Stimulated activated naive B cell treated with anti-CD40 and anti-IgM and Interleukin-4, amounts not matched to agents 10 μg/mL and 1 μg/mL and 100 μg/mL, for 72 hours (primary cell): Measurements from ENCODE around the gene REEP6.
"Not testable (repeated sequence)": the region's sequence is repeated elsewhere in the genome, so short reads cannot be mapped to it uniquely, and the experiment has no call there.

Experiments used
- ATAC-seq, 2 donors: fragments of 150-1000 bp; cut with Tn5 transposase; replicated peaks; 2 replicates each; pipeline ENCODE4 v1.10.0; 2021; ENCODE audit warnings: moderate library complexity in 1 of 2
- DNase-seq: peaks from one replicate; pipeline ENCODE4 v3.0.0; 2021
- H3K27ac Mint-ChIP-seq: one replicate; pipeline ENCODE4 v1.8.0; 2022; ENCODE audit warnings: mild to moderate bottlenecking, mixed read lengths
- H3K27me3 Mint-ChIP-seq, 2 donors: one replicate each; pipeline ENCODE4 v1.8.0; 2022; ENCODE audit warnings: mixed read lengths in 2 of 2
- H3K36me3 Mint-ChIP-seq, 2 donors: one replicate each; pipeline ENCODE4 v1.8.0; 2022; ENCODE audit warnings: mixed read lengths in 2 of 2, mild to moderate bottlenecking in 1 of 2
- H3K4me1 Mint-ChIP-seq, 2 donors: one replicate each; pipeline ENCODE4 v1.8.0; 2022; ENCODE audit warnings: mixed read lengths in 2 of 2, mild to moderate bottlenecking in 1 of 2
- H3K4me3 Mint-ChIP-seq, 2 donors: one replicate each; pipeline ENCODE4 v1.8.0; 2022; ENCODE audit warnings: mild to moderate bottlenecking in 2 of 2, mixed read lengths in 2 of 2, moderate library complexity in 1 of 2
- H3K9me3 Mint-ChIP-seq, 2 donors: one replicate each; pipeline ENCODE4 v1.8.0; 2022; ENCODE audit warnings: mixed read lengths in 2 of 2, mild to moderate bottlenecking in 1 of 2

The REEP6 gene

DNA sequence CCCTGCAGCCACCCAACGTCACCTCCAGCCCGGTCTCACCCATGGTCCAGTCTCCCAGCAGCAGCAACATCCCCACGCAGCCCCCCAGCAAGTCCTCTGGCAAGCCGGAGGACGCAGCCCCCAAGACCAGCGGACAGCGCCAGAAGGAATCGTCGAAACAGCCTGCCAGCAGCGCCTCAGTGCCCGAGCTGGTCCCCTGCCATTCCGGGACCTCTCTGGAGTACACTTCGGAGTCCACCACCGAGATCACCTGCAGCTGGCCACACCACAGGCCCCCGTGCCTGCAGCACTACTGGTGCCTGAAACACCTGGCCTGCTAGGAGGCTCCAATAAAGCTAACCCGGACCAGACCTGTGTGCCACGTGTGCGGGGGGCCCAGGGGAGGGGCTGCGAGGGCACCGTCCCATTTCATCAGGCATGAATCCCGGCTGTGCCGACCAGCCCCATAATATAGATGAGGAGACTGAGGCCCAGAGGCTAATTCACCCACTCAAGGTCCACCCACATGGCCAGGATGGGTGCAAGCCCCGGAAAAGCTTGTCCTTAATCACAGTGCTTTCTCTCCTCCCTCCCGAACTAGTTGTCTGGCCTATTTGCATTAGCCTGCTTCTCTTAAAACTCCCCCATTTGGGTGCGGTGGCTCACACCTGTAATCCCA is 6.7 kb downstream of the REEP6 start:
- no peak overlapping the region for H3K27ac Mint-ChIP-seq
- DNase-seq (no peak), ATAC-seq (no peak)
- H3K4me3 Mint-ChIP-seq = no peak overlapping the region
- H3K36me3 Mint-ChIP-seq = no peaks in the 10 kb centered on the region
- peaks cover 18 to 23% of the 10 kb centered on the region in 2 donors for H3K27me3 Mint-ChIP-seq
- peaks cover 2% of the 10 kb centered on the region in 2 donors for H3K4me1 Mint-ChIP-seq
- no peaks in the 10 kb centered on the region for H3K9me3 Mint-ChIP-seq

DNA sequence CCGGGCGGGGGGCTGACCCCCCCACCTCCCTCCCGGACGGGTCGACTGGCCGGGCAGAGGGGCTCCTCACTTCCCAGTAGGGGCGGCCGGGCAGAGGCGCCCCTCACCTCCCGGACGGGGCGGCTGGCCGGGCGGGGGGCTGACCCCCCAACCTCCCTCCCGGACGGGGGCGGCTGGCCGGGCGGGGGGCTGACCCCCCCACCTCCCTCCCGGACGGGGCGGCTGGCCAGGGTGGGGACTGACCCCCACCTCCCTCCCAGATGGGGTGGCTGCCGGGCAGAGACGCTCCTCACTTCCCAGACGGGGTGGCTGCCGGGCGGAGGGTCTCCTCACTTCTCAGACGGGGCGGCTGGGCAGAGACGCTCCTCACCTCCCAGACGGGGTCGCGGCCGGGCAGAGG is 8.2 kb downstream of the REEP6 start:
- not testable (repeated sequence) for ATAC-seq, H3K27ac Mint-ChIP-seq, H3K36me3 Mint-ChIP-seq, H3K9me3 Mint-ChIP-seq, H3K4me3 Mint-ChIP-seq, DNase-seq
- Mint-ChIP-seq H3K4me1 (peaks cover 2 to 13% of the 10 kb centered on the region in 2 donors), H3K27me3 (peaks cover 30 to 34% of the 10 kb centered on the region in 2 donors)

DNA sequence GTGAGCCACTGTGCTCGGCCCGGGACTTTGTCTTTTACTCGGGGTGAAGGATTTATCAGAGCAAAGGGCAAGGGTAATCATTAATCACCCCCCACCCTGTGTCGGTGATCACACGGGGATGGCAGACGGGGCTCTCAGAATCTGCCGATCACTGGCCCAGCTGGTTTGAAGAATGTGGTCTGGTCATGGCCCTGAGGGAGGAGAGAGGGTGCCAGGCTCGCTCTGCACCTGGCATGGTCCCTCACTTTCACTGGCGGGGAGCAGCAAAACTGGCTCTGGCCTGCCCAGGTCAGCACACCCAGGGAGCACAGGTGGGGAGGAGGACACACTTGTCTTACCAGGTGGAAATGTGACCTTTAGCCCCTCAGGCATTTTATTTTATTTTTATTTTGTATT is 10.2 kb downstream of the REEP6 start:
- Mint-ChIP-seq H3K9me3 (peaks cover 2 to 3% of the 10 kb centered on the region in 2 donors), H3K4me1 (peaks cover 3 to 13% of the 10 kb centered on the region in 2 donors), H3K27me3 (peaks cover 47 to 50% of the 10 kb centered on the region in 2 donors), H3K27ac (no peak overlapping the region), H3K4me3 (no peak overlapping the region), H3K36me3 (no peaks in the 10 kb centered on the region)
- ATAC-seq = no peak
- no peak for DNase-seq

DNA sequence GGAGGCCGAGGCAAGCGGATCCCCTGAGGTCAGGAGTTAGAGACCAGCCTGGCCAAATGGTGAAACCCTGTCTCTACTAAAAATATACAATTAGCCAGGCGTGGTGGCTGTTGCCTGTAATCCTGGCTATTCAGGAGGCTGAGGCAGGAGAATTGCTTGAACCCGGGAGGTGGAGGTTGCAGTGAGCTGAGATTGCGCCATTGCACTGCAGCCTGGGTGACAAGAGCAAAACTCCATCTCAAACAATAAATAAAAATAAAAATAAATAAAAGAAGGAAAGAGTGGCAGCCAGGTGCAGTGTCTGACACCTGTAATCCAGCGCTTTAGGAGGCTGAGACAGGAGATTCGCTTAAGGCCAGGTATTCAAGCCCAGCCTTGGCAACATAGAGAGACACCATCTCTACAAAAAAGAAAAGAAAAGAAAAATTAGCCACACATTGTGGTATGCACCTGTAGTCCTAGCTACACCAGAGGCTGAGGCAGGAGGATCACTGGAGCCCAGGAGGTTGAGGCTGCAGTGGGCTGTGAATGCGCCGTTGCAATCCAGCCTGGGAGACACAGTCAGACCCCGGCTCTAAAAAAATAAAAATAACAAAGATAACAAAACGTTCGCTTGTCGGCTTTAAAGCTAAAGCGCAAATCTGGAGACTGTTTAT is 11.6 kb downstream of the REEP6 start:
- Mint-ChIP-seq H3K27me3 (peaks cover 43 to 53% of the 10 kb centered on the region in 2 donors), H3K4me3 (no peak overlapping the region), H3K4me1 (peaks cover 7 to 14% of the 10 kb centered on the region in 2 donors), H3K36me3 (peaks cover under 1 to 2% of the 10 kb centered on the region in 2 donors), H3K9me3 (peaks cover 4 to 5% of the 10 kb centered on the region in 2 donors), H3K27ac (no peak overlapping the region)
- no peak for ATAC-seq
- no peak for DNase-seq

DNA sequence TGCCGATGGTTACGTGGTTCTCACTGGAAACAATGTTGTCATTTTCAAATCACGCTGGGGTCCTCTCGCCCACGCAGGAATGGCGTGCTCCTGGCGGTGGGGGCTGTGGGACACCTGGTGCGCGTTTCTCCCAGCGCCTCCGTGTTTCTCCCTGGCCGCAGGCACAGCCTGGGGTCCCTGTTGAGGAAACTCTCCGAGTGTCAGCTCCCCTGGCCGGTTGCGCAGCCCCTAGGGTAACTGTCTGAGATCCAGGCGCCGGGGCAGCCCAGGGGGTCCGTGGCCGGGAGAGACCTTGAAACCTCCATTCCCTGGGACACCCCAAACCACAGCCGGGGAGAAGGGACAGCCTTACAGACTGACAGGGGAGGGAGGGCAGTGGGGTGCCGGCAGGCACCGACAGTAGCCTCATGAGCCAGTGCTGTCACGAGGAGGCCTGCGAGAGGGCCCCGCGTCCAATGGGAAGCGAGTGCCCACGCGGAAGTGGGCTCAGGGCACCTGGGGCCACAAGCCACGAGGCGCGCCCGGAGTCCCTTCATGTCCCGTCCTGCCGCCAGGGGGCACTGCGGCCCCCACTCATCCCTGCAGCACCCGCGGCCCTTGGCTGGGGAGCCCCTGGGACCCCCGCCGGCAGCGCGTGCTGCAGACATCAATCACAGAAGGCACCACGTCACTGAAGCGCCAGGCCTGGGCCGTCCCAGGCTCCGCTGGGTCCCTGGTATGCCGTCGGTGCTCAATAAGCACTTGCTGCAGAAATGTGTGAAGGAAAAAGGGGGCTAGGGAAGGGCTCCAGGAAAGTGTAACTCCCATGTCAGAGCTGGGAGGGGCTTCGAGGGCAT is 12.3 kb downstream of the REEP6 start:
- peak; percentile 42 for DNase-seq
- Mint-ChIP-seq H3K4me1 (peaks cover 12 to 21% of the 10 kb centered on the region in 2 donors), H3K27ac (no peak overlapping the region), H3K36me3 (peaks cover 4 to 5% of the 10 kb centered on the region in 2 donors), H3K4me3 (peak overlapping the region in 1 of 2 donors; percentile 25), H3K27me3 (peaks cover 45 to 55% of the 10 kb centered on the region in 2 donors), H3K9me3 (peaks cover 4 to 7% of the 10 kb centered on the region in 2 donors)
- peak; percentile 27 to 30 for ATAC-seq

DNA sequence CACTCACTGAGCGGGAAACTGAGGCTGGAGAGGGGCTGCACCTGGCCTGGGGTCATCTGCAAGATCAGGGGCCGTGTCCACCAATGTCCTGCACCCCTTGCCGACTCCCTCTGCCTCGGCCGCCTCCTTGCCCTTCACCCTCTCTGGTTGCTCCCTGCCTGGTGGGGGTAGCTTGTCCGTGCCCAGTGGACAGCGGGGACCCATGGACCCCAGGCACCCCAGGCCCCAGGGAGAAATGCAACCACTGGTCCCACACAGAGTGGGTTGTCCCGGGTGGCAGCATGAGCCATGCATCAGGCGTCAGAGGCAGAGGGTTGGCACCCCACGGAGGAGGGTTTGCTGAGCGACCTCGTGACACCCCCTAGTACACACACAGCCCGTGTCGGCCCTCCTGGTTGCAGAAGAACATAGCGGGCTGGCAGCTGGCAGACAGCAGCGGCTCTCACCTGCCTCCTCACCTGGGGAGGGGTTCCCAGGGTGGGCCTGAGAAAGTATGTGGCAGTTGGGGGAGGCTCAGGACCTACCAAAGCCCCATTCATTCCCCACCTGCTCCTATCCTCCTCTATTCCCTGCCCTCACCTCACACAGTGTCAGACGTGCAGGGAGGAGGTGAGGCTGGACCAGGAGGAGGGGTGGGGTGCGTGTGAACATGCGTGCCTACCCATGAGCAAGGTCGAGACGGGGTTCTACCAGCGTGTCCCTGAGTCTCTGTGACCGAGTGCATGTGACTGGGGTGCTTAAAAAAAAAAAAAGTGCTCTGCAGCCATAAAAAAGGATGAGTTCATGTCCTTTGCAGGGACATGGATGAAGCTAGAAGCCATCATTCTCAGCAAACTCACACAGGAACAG is 13.2 kb downstream of the REEP6 start:
- Mint-ChIP-seq H3K4me1 (peaks cover 12 to 21% of the 10 kb centered on the region in 2 donors), H3K4me3 (no peak overlapping the region), H3K36me3 (peaks cover 4 to 5% of the 10 kb centered on the region in 2 donors), H3K27me3 (peaks cover 45 to 63% of the 10 kb centered on the region in 2 donors), H3K9me3 (peaks cover 4 to 7% of the 10 kb centered on the region in 2 donors), H3K27ac (no peak overlapping the region)
- DNase-seq (no peak), ATAC-seq (no peak)

DNA sequence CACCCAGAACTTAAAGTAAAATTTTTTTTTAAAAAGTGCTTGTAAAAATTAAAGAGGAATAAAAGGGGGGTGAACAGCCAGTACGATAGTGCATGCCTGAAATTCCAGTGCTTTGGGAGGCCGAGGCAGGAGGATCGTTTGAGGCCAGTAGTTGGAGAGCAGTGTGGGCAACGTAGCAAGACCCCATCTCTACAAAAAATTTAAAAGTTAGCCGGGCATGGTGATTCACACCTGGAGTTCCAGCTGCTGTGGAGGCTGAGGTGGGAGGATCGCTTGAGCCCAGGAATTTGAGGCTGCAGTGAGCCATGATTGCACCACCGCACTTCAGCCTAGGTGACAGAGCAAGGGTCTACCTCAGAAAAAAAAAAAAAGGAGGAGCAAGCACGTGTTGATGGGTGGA is 14.0 kb downstream of the REEP6 start:
- no peak for ATAC-seq
- no peak for DNase-seq
- H3K4me1 Mint-ChIP-seq = peaks cover 12 to 21% of the 10 kb centered on the region in 2 donors
- no peak overlapping the region for H3K27ac Mint-ChIP-seq
- peaks cover 50 to 72% of the 10 kb centered on the region in 2 donors for H3K27me3 Mint-ChIP-seq
- H3K36me3 Mint-ChIP-seq = peaks cover 4 to 5% of the 10 kb centered on the region in 2 donors
- H3K9me3 Mint-ChIP-seq = peaks cover 4 to 7% of the 10 kb centered on the region in 2 donors
- no peak overlapping the region for H3K4me3 Mint-ChIP-seq

DNA sequence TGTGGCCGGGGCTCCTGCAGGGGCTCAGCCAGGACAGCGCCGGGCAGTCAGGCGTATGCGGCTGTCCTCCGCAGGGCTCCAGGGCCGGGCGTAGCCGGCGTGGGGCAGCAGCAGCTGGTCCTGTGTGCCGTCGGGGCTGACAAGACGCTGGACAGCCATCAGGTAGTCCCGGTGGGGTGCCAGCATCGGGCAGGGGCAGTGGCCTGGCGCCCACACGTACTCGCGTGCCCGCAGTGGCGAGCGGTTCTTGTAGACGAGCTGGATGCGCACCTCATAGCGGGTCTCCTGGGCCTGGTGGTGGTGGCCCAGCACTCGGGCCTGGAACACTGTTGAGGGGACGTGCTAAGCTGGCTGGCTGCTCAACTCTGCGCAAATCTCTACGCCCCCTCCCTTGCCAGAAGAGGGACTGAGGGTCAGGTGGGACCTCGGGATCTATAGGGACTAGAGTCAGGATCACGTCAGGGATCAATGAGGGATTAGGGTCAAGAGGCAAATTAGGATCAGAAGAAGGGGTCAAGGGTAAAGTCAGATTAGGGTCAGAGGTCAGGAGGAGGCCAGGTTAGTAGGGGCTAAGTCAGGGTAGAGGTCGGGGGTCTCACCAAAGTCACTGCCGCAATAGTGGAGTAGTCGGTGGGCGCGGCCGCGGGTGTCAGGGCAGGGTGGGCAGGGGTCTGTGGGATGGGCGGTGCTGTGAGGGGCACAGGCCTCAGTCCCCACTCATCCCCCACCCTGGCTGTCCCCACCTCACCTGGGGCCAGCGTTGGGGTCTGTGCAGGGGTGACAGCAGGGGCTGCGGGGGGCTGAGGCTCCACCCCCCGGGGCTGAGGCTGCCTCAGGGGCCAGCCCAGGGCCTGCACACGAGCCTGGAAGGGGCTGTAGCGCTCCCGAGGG is 15.3 kb downstream of the REEP6 start:
- no peak for DNase-seq
- peaks cover 4 to 7% of the 10 kb centered on the region in 2 donors for H3K9me3 Mint-ChIP-seq
- no peak overlapping the region for H3K4me3 Mint-ChIP-seq
- peak overlapping the region; percentile 0 for H3K27ac Mint-ChIP-seq
- H3K4me1 Mint-ChIP-seq = peaks cover 12 to 21% of the 10 kb centered on the region in 2 donors
- peaks cover 4 to 5% of the 10 kb centered on the region in 2 donors for H3K36me3 Mint-ChIP-seq
- peaks cover 56 to 84% of the 10 kb centered on the region in 2 donors for H3K27me3 Mint-ChIP-seq
- no peak for ATAC-seq

DNA sequence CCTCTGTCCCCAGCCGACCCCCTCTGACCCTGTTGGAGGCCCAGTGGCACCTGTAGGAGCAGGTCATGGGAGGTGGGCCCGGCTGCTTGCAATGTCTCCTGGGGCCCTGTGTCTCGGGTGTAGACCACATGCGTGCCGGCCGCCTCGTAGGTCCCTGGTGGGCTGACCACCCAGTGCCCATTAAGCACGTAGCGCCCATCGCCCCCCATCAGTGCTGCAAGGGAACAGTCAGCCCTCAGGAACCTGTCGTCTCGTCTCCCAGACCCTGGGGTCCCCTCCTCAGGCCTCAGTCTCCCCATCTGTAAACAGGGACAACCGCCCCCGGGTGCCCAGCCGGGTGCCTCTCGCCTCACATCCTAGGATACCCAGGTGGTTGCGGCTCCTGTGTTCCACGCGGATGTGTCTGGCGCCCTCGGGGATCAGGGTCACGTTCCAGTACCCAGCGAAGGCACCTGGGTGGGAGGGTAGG is 16.2 kb downstream of the REEP6 start:
- Mint-ChIP-seq H3K4me3 (no peak overlapping the region), H3K4me1 (peaks cover 12 to 21% of the 10 kb centered on the region in 2 donors), H3K27ac (peak overlapping the region; percentile 89), H3K36me3 (peaks cover 4 to 5% of the 10 kb centered on the region in 2 donors), H3K9me3 (peaks cover 4 to 7% of the 10 kb centered on the region in 2 donors), H3K27me3 (peaks cover 61 to 94% of the 10 kb centered on the region in 2 donors)
- ATAC-seq (no peak), DNase-seq (no peak)

DNA sequence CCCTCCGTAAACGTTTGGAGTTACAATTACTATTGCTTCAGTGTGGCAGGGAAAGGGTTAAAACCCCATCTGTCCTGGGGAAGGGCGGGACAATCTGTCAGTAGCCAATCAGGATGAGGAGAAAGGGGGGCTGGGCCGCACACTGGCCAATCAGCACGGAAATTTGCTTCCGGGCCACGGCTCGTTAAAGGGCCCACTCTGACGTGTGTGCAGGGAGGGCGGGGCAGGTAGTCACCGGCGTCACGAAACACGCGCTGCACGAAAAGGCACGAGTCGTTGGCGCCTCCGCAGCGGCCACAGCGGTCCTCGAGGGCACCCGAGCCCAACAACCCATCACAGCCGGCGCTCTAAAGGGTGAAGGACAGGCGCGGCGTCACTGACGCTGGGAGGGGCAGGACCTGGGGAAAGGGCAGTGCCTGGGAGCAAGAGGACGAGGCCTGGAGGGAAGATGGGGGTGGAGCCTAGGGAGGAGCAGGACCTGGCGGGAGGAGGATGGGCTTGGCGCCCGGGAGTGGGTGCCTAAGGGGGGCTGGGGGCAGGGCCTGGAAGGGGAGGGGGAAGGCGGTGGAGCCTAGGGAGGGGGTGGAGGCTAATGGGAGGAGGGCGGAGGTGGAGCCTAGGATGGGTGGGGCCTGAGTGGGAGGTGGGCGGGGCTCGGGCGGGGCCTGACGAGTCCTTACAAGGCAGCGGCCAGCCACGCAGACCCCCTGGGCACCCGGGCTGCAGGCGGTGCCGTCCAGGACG is 17.0 kb downstream of the REEP6 start:
- Mint-ChIP-seq H3K36me3 (peaks cover 4 to 5% of the 10 kb centered on the region in 2 donors), H3K9me3 (peaks cover 4 to 7% of the 10 kb centered on the region in 2 donors), H3K4me3 (peak overlapping the region; percentile 82 to 95), H3K4me1 (peaks cover 10 to 16% of the 10 kb centered on the region in 2 donors), H3K27me3 (peaks cover 62 to 93% of the 10 kb centered on the region in 2 donors), H3K27ac (peak overlapping the region; percentile 89)
- ATAC-seq (peak; percentile 95), DNase-seq (peak; percentile 85)

DNA sequence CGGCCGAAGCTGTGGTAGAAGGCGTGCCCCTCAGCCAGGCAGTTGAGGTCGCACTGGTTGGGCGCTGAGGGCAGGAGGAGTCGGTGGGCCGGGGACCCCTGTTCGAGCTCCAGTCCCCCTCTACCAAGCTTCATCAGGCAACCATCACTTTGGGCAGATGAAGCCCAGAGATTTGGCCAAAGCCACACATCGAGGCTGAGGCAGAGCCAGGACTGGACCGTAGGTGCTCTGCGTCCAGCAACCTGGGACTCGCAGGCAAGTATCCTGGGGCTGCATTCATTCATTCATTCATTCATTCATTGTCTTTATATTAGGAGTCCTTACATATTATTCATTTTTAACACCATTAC is 17.5 kb downstream of the REEP6 start:
- no peak for ATAC-seq
- Mint-ChIP-seq H3K36me3 (peaks cover 4 to 5% of the 10 kb centered on the region in 2 donors), H3K9me3 (peaks cover 4 to 7% of the 10 kb centered on the region in 2 donors), H3K27me3 (peaks cover 58 to 88% of the 10 kb centered on the region in 2 donors), H3K4me3 (peak overlapping the region in 1 of 2 donors; percentile 95), H3K27ac (no peak overlapping the region), H3K4me1 (peaks cover 10 to 11% of the 10 kb centered on the region in 2 donors)
- no peak for DNase-seq
